ENCODE measurements around the gene PTGDS.

GRCh38 chr9:136995362-136995761 lies 18.1 kb downstream of the PTGDS start:
- no peak for TF ChIP-seq CC2D1A (IDR thresholded peaks at IDR 0.05)
- no peak for TF ChIP-seq EP400 (IDR thresholded peaks at IDR 0.05)
- no peak for TF ChIP-seq PHTF2 (CRISPR knock-in tag; IDR thresholded peaks at IDR 0.05)
- TF ChIP-seq BHLHE40 (IDR thresholded peaks at IDR 0.05; ENCODE audit: low read length), result no peak
- no peak for TF ChIP-seq BRCA1 (IDR thresholded peaks at IDR 0.05)
- no peak for TF ChIP-seq BRCA1 (CRISPR knock-in tag; IDR thresholded peaks at IDR 0.05)
- TF ChIP-seq NCOA2 (IDR thresholded peaks at IDR 0.05; ENCODE audit: partially characterized antibody in 2 of 2), result no peak
- no peak for TF ChIP-seq MAX (CRISPR knock-in tag; IDR thresholded peaks at IDR 0.05)
- TF ChIP-seq NCOA1 (IDR thresholded peaks at IDR 0.05; ENCODE audit: low read depth), result no peak
- TF ChIP-seq ZNF232 (CRISPR knock-in tag; IDR thresholded peaks at IDR 0.05), result no peak
- TF ChIP-seq TFAM (CRISPR knock-in tag; conservative IDR thresholded peaks at IDR 0.05), result no peak
- peak; percentile 20; the same call in 1 of the 2 replicates for TF ChIP-seq POLR2A (conservative IDR thresholded peaks at IDR 0.05)
- TF ChIP-seq ZNF217 (CRISPR knock-in tag; IDR thresholded peaks at IDR 0.05), result no peak
- no peak for TF ChIP-seq ZNF121 (CRISPR knock-in tag; conservative IDR thresholded peaks at IDR 0.05)
